ENCODE results near the gene DSCAML1. TPM values are rescaled to one million over a fixed set of nuclear protein-coding genes. Genes with fewer than 3 reads are reported as not detected.

The DSCAML1 gene
- total and polyA plus RNA-seq, 10 of the 15 experiments (the other 5 are each of a cell fraction or from before 2014, with no cell fraction given), result 0.03 to 0.18 (median 0.06) TPM; not detected in 1

DNA sequence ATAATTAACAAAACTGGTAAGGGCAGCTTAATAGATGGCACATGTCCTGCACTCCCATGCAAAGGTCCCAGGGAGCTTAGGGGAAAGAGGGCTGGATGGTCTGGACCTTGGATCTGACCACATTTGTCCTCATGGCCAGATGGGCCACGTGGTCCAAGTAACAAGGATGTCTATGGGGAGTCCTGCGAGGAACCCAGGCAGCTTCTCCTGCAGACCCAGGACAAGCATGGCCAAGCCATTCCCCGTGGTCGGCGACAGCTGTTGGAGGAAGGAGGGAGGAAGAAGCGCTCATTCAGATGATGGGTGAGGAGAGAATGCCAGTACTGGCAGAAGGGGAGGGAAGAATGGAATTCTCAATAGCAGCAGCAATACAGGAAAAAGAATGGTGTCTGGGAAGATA lies 109.2 kb downstream of the DSCAML1 start:
- DNase-seq (ENCODE audit: low read depth, low spot score) (no peak), ATAC-seq (no peak), FAIRE-seq (no peak)
- no peaks in the 10 kb centered on the region for H3K4me1 ChIP-seq (ENCODE audit: control insufficient read depth, insufficient read depth, low read length)
- RAD21 ChIA-PET (ENCODE audit: unreplicated experiment), result no interaction called here
- WGBS (ENCODE audit: insufficient coverage, insufficient replicate concordance, low lambda C conversion rate, missing lambda C conversion rate), result 45% methylated on average over 6 of the region's 6 CpGs
- H3K4me2 ChIP-seq (ENCODE audit: control insufficient read depth, insufficient read depth), result no peak overlapping the region
- H3K36me3 ChIP-seq (ENCODE audit: control insufficient read depth in 2 of 2, insufficient read depth in 2 of 2, low read length in 1 of 2), result no peaks in the 10 kb centered on the region
- BruUV-seq (replicated peaks), result no TSS peak
- H3K79me2 ChIP-seq (ENCODE audit: control insufficient read depth, insufficient read depth, low read length), result no peaks in the 10 kb centered on the region
- SMC1A ChIA-PET (ENCODE audit: uncharacterized antibody, unreplicated experiment), result no interaction called here
- no peaks in the 10 kb centered on the region for H3K9me3 ChIP-seq (replicated peaks; ENCODE audit: control insufficient read depth, insufficient read depth, low read length)
- H3K4me3 ChIP-seq, result no peak overlapping the region
- peaks cover 0 to 3% of the 10 kb centered on the region in 2 experiments; a peak in 2 of 4 replicates for H3K27me3 ChIP-seq (replicated peaks in 1 of 2; ENCODE audit: control insufficient read depth in 2 of 2, insufficient read depth in 2 of 2, low read length in 1 of 2)
- H4K20me1 ChIP-seq (ENCODE audit: control insufficient read depth, insufficient read depth), result no peaks in the 10 kb centered on the region
- POLR2A ChIA-PET, result interaction anchor here (0.6 kb wide), 1 partner anchor 298 kb away, joined by 3 read pairs; no protein-coding TSS in a partner anchor
- no peak for TF ChIP-seq YY1 (IDR thresholded peaks at IDR 0.05; ENCODE audit: low read depth, low read length)
- intact Hi-C loops (cut with micrococcal nuclease; ENCODE audit: unreplicated experiment) (no loop called here), in situ Hi-C loops (cut with MboI) (no loop called here)
- H2AFZ ChIP-seq (ENCODE audit: control insufficient read depth, low read depth, low read length), result no peak overlapping the region
- CTCF ChIA-PET, result interaction anchor here (1.2 kb wide), 1 partner anchor 262 kb away, joined by 3 read pairs; no protein-coding TSS in a partner anchor
- H3K27ac ChIP-seq (ENCODE audit: control insufficient read depth, insufficient read depth), result no peak overlapping the region
- H3K9ac ChIP-seq (ENCODE audit: control insufficient read depth, insufficient read depth, low read length), result no peak overlapping the region

DNA sequence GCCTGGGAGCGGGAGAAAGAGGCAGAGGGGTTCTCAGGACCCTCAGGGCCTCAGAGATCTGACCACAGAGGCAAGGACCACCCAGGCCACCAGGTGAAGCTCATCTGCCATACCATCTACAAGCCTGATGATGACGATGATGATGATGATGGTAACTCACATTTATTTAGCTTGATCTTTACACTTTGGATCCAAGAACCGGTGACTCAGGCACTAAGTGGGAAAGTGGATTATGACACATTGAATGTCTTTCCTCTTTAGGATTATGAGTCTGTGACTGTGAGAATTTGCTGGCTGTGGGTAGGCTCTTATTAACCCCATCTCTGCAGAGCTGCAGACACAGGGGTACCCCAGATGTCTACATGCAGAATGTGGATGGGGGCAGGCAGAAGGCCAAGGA lies 110.3 kb downstream of the DSCAML1 start:
- POLR2A ChIA-PET, result interaction anchor here (0.6 kb wide), 1 partner anchor 7 kb away, joined by 3 read pairs; no protein-coding TSS in a partner anchor
- no peak for TF ChIP-seq GATAD2B (conservative IDR thresholded peaks at IDR 0.05; ENCODE audit: low read depth)
- TF ChIP-seq, protein P1, sequence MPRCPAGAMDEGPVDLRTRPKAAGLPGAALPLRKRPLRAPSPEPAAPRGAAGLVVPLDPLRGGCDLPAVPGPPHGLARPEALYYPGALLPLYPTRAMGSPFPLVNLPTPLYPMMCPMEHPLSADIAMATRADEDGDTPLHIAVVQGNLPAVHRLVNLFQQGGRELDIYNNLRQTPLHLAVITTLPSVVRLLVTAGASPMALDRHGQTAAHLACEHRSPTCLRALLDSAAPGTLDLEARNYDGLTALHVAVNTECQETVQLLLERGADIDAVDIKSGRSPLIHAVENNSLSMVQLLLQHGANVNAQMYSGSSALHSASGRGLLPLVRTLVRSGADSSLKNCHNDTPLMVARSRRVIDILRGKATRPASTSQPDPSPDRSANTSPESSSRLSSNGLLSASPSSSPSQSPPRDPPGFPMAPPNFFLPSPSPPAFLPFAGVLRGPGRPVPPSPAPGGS (IDR thresholded peaks at IDR 0.05; ENCODE audit: borderline replicate concordance, insufficient read depth, low read depth, low read length, poor library complexity, severe bottlenecking), result no peak
- no peak for TF ChIP-seq ZNF207 (IDR thresholded peaks at IDR 0.05; ENCODE audit: borderline replicate concordance)
- TF ChIP-seq MYC (IDR thresholded peaks at IDR 0.05; ENCODE audit: insufficient read depth, insufficient read length, insufficient replicate concordance, low read length, severe bottlenecking), result no peak
- no peak for TF ChIP-seq POLR2A (IDR thresholded peaks at IDR 0.05; ENCODE audit: low read depth, low read length)
- no peak for TF ChIP-seq MYB (IDR thresholded peaks at IDR 0.05; ENCODE audit: borderline replicate concordance, low read depth, low read length)
- no peak for TF ChIP-seq SIN3A (IDR thresholded peaks at IDR 0.05; ENCODE audit: low read depth, low read length)
- no peak for TF ChIP-seq POLR2AphosphoS2 (IDR thresholded peaks at IDR 0.05; ENCODE audit: low read depth, low read length)
- TF ChIP-seq NRF1 (conservative IDR thresholded peaks at IDR 0.05; ENCODE audit: low read depth, low read length), result no peak
- no peak for TF ChIP-seq ZNF384 (IDR thresholded peaks at IDR 0.05; ENCODE audit: borderline replicate concordance, low read depth, low read length)
- no peak for TF ChIP-seq SIX5 (IDR thresholded peaks at IDR 0.05; ENCODE audit: low read depth, low read length, severe bottlenecking)
- no peak for TF ChIP-seq ATF3 (IDR thresholded peaks at IDR 0.05; ENCODE audit: borderline replicate concordance, extremely low read depth, low read depth, low read length)
- TF ChIP-seq NR2C1 (IDR thresholded peaks at IDR 0.05), result no peak
- no peak for TF ChIP-seq IRF4 (IDR thresholded peaks at IDR 0.05; ENCODE audit: low read depth, low read length)
- no peak for TF ChIP-seq ATF7 (IDR thresholded peaks at IDR 0.05; ENCODE audit: low read depth)
- TF ChIP-seq KDM1A (IDR thresholded peaks at IDR 0.05; ENCODE audit: borderline replicate concordance), result no peak
- no peak for TF ChIP-seq ZNF274 (IDR thresholded peaks at IDR 0.05; ENCODE audit: insufficient read depth, insufficient read length)

More for the DNA sequence above, 110.3 kb downstream of the DSCAML1 start:
- in situ Hi-C loops (cut with MboI) (no loop called here), intact Hi-C loops (cut with micrococcal nuclease; ENCODE audit: unreplicated experiment) (no loop called here)
- H3K4me1 ChIP-seq (ENCODE audit: control insufficient read depth, insufficient read depth, low read length), result no peaks in the 10 kb centered on the region
- no peak overlapping the region for H3K9ac ChIP-seq (ENCODE audit: control insufficient read depth, insufficient read depth, low read length)
- no peak for DNase-seq (ENCODE audit: low read depth, low spot score)
- ChIA-PET CTCF (interaction anchor here (1.2 kb wide), 1 partner anchor 260 kb away, joined by 3 read pairs; no protein-coding TSS in a partner anchor), RAD21 (ENCODE audit: unreplicated experiment) (no interaction called here), SMC1A (ENCODE audit: uncharacterized antibody, unreplicated experiment) (interaction anchor here (1.7 kb wide), 1 partner anchor 9 kb away, joined by 5 read pairs; no protein-coding TSS in a partner anchor)
- H3K9me3 ChIP-seq (replicated peaks; ENCODE audit: control insufficient read depth, insufficient read depth, low read length), result no peaks in the 10 kb centered on the region
- no peak for FAIRE-seq
- no peaks in the 10 kb centered on the region for H4K20me1 ChIP-seq (ENCODE audit: control insufficient read depth, insufficient read depth)
- H3K4me3 ChIP-seq, result no peak overlapping the region
- H3K27ac ChIP-seq (ENCODE audit: control insufficient read depth, insufficient read depth), result no peak overlapping the region
- H3K79me2 ChIP-seq (ENCODE audit: control insufficient read depth, insufficient read depth, low read length), result no peaks in the 10 kb centered on the region
- H2AFZ ChIP-seq (ENCODE audit: control insufficient read depth, low read depth, low read length), result no peak overlapping the region
- H3K36me3 ChIP-seq (ENCODE audit: control insufficient read depth in 2 of 2, insufficient read depth in 2 of 2, low read length in 1 of 2), result no peaks in the 10 kb centered on the region
- H3K27me3 ChIP-seq (replicated peaks in 1 of 2; ENCODE audit: control insufficient read depth in 2 of 2, insufficient read depth in 2 of 2, low read length in 1 of 2), result peaks cover 0 to 7% of the 10 kb centered on the region in 2 experiments; a peak in 3 of 4 replicates
- no TSS peak for BruUV-seq (replicated peaks)
- H3K4me2 ChIP-seq (ENCODE audit: control insufficient read depth, insufficient read depth), result no peak overlapping the region
- WGBS (ENCODE audit: insufficient coverage, insufficient replicate concordance, low lambda C conversion rate, missing lambda C conversion rate), result 31% methylated on average over 3 of the region's 3 CpGs
- ATAC-seq, result no peak

Measured in GM12878 (cell line).